CD4-positive, alpha-beta T cell treated with Interleukin-1 beta for 1 hour (primary cell): ENCODE data around the gene HOXC6.

Experiments
- DNase-seq, 2 donors: peaks; one replicate each; pipeline ENCODE4 v3.0.0-alpha.2; 2020 to 2022

The HOXC6 gene

DNA sequence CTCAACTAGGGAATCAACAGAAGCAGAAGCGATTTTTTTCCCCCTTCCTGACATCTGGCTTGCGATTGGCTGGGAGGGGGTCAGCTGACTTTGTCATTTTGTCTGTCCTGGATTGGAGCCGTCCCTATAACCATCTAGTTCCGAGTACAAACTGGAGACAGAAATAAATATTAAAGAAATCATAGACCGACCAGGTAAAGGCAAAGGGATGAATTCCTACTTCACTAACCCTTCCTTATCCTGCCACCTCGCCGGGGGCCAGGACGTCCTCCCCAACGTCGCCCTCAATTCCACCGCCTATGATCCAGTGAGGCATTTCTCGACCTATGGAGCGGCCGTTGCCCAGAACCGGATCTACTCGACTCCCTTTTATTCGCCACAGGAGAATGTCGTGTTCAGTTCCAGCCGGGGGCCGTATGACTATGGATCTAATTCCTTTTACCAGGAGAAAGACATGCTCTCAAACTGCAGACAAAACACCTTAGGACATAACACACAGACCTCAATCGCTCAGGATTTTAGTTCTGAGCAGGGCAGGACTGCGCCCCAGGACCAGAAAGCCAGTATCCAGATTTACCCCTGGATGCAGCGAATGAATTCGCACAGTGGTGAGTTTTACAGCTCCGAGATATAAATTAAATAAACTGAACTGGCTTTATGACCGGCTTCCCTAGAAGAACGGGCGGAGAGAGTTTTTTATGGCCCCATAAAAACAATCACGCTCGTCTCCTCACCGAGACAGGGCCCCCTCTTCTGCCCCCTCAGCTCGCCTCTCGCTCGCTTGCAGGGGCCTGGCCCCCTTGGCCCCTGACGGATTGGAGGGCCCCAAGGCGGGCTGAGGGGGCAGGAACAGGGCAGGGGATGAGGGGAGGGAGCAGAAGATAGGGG lies at the start of gene HOXC6:
HOXC6 (plus strand) TSS at position 127 of the 888 bp plus-strand sequence; CDS start at position 209, 82 bp downstream.
- DNase-seq: no peak

DNA sequence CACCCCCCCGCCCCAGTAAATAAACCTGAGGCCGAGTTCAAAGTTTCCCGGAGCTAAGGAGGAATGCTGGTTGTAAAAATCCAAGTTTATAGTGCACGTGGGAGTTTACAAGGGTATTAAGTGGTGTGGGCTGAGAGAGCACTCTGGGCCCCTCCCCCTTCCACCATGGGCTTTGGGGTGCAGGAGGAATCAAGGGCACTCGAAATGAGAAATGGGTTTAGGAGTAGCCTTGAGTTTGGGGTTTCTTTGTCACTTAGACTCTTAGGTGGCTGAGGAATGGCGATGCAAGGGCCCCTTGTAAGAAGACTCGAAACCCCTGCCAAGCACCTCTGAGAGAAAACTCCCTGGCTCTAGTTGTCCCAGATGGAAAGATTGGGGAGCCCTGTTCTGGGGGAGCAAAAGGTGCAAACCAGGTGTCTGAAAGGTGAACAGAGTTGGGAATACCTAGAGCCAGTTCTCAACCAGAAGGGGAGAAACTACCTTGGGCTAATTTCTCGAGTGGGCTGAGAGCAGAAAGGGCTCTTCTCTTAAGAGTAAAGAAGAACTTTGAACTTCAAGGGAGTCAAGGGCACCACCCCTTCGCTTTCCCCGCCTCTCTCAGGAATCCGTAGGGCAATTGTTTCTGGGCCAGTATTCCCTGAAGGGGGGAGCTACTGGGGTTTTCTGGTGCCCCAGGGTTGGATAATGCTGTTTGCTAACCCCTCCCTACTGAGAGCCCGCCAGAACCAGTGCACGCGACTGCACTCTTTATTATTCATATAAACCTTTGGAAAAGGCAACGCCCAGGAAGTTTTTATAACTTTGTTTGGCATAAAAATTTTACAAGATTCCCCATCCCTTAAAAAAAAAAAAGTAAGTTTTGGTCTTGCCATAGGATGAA lies 49.5 kb upstream of the HOXC6 start:
- no peak for DNase-seq

DNA sequence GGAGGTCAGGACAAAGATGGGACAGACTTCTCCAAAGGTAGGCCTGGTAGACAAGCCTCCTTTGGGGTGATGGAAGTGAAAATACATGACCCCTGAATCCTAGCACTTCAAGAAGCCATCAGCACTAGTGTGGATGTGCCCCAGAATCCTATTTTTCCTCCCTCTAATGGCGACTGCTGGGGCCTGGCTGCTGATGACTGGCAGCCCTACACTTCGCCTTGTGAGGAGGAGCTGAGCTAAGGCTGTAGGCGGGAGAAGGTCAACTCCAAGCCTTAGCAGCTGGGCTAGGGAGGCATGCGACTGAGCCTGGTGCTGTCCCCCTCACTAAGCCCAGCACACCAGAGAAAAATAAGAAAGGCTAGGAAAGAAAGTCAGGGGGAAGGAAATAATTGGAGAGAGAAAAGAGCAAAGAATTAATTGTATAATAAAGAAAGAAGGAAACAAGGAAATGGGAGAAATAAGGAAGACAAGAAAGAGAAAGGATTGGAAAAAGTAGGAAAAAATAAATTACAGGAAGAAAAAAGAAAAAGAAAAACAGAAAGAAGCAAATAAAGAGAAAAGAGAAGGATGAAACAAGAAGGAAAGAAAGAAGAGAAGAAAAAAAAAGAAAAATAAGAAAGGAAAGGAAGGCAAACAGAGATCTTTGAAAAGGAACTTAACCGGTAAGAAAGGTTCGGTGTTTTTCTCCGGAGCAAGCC lies 48.0 kb upstream of the HOXC6 start:
- no peak for DNase-seq

DNA sequence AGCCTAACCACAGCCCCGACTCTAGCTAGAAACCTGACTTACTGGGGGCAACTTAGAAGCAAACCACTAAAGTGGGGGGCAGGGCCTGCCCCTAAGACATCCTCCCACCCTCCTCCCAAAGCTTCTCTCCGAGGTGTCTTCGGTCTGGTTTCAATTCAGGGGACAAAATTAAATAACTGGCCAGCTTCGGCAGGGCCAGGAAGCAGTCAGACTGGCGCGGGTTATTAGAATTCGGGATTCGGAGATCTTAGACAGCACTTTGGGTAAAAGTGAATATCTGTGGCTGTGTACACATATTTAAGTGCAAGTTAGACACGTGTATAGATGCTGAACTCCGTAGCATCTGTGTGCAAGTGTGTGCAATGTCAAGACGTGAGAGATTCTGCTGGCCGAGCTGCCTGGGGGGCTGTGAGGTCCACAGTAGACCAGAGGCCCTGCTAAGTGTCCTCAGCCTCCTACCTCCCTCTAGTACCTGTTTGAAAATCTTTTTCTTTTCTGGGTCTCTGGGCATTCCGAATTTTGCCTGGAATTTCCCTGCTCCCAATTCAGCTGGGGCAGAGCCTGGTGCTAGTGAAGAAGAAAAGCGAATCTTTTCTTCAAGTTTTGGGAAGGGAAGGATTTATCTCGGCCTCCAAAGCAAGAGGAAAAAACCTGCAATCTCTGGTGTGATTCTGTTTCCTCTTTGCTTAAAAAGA lies 47.3 kb upstream of the HOXC6 start:
- DNase-seq: no peak

DNA sequence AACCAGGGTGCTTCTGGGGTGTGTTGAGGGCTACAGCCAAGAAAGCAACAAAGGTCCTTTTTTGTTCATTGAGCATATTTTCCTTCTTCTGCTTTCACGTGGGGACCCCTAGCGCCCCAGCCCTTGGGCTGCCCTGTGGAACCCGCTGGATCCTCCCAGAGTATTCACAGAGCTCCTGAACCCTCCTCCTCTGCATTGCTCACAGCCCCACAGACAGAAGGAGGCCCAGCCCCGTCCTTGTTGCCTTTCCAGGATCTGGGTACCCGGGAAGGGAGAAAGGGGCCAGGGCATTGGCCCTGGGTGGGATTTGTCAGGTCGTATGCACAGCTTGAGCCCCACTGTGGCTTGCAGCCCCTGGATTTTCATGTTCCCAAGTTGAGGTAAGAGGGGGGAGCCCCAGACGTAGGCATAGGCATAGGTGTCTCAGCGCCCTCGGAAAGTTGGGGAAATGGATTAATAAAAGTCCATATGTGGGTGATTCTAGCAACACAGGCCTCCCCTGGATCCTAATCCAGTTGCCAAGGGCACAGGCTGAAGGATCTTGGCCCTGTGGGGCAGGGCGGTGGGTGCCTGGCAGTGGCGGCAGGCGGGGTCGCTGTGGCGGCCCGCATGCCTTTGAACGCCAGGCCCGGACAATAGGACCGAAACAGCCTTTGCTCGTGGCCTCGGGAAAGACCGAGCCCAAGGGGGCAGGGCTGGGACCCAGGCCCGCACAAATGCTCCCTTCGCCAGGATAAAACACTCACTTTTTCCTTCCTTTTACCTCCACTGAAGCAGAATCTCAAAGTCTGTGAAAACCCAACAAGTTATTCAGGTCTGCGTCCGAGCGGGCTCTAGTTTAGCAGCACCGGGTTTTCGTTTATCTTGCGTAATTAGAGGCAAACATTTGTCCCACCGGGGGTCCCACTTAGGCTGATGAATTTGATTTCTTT lies 46.3 kb upstream of the HOXC6 start:
- DNase-seq: no peak

DNA sequence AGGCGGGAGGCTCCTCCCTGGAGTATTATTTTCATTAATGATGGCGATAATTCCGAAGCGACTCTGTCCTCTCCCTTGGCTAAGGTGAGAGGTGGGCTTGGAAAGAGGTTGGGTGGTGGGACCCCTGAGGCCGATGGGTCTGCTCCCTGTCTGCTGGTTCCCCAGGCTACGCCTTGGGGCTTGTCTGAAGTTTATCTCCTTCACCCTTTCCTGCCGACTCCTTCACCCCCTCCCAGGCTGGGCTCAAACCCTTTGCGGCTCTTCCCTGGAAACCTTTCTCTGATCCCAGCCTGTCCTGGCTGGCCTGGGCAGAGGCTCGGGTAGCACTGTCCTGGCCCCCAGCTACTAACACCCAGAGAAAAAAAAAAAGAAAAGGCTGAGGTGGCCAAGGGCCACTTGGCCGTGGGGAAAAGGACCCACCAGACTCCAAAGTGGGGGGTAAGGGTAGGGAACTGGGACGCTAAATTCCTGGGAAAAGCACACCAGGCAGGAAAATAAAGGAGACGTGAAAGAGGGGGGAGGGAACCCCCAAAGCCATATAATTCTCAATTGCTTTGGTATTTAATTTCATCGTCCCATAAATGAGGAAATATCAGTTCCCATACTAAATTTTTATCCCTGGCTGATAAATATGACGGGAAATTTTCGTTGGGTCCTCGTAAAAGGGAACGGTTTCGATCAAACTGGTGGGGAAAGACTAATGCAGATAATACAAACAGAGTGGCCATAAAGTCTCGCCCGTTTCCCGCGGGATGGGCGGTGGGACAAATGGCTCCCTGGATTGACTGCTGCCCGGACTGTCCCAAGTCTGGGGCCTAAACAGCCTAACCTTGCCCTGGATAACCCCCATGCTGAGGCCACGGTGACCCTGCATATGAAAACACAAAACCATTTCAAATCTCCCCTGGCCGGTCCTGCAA lies 45.3 kb upstream of the HOXC6 start:
- no peak for DNase-seq

DNA sequence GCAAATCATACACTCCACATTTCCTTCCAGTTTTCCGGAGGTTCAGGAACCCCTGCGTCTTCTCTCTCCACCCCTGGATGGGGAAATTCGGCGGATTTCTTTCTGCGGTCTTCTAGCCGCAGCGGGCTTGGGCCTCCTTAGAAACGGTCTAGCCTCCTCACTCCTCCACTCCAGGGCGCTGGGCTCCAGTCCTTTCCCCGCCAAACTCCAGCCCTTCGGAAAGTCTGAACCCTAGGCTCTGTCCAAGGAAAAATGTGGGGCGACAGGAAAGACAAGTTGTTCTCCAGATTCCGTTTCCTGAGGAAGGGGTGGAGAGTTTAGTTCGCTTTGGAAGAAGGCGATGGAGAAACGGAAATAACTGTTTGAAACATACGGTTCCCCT lies 44.7 kb upstream of the HOXC6 start:
- no peak for DNase-seq

DNA sequence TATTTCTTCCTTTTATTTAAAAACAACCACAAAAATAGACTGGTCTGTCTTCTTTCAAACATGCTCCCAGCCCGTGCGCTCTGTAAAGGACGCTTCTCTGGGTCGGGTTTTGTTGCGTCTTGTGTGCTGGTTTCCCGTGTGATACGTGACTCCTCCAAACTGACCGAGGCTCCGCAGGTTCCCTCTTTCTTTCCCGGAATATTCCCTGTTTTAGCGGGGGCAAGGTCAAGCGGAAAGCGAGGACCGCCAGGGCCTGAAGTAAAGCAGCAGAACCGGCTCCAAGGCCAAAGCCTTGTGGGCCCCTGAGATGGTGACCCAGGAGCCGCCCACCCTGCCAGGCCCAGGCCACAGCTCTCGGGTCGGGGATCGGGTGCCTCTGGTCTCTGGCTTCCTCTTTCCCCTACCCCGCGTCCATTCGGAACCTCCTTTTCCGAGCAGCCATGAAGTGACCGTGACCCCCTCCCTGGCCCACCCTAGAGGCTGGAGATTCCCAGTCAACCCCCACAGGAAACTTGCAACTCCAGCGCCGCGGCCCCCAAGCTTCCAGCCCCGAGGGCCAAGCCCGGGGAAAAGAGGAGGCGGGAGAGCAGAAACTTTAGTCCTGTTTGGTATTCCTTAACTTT lies 44.2 kb upstream of the HOXC6 start:
- DNase-seq: no peak

DNA sequence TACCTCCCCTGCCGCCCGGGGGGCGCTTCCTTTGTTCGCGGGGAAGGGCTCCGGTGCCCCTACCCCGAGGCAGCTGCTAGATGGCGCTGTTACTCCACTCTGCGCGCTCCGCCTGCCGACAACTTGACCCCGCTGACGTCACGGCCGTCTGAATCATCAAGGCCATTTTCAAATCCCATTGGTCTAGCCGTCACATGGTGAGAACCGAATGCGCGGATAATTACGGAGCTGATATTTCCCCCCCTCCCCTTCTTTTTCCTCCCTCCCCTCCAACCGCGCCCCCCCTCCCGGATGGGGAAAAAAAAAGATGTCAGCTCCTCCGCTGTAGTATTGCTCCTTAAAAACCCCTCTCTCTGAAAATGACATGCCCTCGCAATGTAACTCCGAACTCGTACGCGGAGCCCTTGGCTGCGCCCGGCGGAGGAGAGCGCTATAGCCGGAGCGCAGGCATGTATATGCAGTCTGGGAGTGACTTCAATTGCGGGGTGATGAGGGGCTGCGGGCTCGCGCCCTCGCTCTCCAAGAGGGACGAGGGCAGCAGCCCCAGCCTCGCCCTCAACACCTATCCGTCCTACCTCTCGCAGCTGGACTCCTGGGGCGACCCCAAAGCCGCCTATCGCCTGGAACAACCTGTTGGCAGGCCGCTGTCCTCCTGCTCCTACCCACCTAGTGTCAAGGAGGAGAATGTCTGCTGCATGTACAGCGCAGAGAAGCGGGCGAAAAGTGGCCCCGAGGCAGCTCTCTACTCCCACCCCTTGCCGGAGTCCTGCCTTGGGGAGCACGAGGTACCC lies 43.1 kb upstream of the HOXC6 start, which contains the start of gene HOXC10:
HOXC10 (plus strand) TSS at position 246 of the 791 bp plus-strand sequence; CDS start at position 360, 114 bp downstream.
- peak; percentile 71 to 80 for DNase-seq

DNA sequence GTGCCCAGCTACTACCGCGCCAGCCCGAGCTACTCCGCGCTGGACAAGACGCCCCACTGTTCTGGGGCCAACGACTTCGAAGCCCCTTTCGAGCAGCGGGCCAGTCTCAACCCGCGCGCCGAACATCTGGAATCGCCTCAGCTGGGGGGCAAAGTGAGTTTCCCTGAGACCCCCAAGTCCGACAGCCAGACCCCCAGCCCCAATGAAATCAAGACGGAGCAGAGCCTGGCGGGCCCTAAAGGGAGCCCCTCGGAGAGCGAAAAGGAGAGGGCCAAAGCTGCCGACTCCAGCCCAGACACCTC lies 42.6 kb upstream of the HOXC6 start:
- no peak for DNase-seq

DNA sequence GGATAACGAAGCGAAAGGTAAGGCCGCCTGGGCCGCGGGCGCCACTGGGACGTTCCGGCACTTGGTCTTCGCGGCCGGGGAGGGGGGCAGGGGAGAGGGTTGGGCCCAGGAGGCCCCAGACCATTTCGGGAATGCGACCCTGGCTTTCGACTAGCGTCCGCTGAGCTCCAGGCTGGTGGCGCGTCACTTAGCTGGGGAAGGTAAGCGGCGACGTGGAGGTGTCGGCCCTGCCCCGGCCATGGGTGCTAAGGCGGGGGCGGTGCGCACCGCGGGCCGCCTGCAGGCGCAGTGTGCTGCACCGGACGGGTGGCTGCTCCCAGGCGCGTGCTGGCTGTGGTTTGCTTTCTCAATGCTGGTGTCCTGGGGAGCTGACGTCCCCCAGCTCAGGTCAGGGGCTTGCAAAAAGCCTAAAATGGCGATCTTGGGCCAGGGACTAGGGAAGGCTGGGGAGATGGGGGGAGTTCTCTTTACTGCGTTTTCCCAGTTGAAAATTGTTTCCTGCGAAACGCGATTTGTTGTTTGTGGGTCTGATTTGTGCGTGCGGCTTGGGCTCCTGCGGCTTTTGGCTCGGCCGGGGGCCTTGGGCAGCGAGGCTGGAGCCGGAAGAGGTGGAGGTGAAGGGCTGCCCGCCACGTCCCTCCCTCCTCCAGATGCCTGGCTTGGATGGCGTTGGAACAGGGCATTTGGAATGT lies 42.1 kb upstream of the HOXC6 start:
- DNase-seq: no peak

DNA sequence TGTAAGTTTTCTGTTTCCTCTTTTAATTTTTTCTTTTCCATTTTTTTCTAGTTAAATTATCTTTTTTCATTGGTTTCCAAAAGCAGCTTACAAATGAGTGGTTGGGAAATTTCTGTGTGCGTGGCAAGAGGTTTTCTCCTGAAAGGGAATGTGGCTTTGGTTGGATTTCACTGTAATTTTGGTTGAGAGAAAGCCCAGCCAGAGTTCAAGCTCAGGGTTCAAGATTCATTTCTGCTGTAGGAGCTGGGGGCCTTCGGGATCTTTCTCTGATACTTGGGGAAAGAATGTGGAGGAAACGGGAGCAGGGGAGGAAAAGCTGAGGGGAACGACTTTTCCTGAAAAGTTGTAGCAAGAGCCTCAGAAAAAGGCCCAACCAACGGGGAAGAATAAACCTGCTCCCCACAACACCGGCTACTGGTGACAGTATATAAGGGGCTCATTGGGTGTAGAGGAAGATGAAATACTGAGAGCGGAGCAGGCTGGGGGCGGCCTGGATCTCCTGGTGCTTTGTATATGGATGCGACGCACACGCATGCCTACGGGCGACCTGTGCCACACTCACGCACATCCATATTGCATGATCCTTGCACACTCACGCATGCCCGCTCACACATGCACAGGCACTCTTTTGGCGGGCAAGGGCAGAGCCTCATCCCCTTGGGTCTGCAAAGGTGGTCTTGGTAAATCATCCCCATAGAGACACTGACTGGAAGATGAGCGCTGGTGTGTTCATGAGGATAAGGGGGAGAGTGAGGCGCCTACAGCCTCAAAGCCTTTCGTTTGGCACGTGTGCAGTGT lies 41.4 kb upstream of the HOXC6 start:
- DNase-seq: no peak

DNA sequence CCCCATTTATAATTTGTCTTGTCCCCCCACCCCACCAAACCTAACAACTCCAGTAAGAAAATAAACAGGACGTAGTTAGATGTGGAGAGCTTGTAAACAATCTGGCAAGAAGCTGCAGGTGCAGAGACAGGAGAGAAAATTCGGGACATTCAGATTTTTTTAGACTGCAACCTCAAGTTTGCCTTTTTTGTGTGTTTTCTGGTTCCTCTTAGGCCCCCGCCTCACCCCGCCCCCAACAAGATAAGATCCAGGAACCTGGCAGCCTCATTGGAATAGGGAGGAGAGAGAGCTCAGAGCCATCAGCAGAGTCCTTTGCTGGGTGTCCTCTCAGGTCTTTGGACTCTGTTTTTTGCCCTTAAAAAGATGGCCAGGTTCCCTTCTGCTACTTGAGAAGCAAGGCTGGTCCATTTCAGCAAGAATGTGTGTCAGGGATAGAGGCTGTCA lies 40.4 kb upstream of the HOXC6 start:
- no peak for DNase-seq

DNA sequence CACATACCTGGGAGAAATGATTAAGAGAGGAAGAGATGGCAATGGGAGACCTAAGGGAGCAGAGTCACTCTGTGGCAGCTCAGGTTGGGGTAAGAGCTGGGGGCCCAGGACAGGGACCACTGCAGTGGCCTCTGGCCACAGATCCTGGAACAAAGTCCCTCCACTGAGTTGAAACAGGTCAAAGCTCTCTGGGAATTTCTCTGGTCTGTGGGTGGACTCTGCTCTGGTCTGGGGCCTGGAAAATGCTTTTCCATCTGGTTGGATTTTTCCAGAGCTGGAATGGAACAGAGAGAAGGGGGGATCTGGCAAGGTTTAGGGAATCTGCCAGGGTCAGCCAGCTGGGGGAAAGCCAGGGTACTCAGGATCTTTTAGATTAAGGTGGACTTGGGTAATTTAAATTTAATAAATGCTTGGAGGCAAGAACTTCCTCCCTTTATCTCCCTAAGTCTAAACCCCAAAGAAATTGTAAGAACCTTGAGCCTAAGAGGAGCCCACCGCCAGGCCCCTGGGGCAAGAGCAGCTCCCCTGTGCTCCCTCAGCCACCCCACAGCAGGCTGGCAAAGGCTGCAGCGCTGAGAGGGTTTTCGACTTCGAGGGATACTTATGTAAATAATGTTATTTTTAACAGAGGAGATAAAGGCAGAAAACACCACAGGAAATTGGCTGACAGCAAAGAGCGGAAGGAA lies 39.6 kb upstream of the HOXC6 start:
- DNase-seq: no peak

DNA sequence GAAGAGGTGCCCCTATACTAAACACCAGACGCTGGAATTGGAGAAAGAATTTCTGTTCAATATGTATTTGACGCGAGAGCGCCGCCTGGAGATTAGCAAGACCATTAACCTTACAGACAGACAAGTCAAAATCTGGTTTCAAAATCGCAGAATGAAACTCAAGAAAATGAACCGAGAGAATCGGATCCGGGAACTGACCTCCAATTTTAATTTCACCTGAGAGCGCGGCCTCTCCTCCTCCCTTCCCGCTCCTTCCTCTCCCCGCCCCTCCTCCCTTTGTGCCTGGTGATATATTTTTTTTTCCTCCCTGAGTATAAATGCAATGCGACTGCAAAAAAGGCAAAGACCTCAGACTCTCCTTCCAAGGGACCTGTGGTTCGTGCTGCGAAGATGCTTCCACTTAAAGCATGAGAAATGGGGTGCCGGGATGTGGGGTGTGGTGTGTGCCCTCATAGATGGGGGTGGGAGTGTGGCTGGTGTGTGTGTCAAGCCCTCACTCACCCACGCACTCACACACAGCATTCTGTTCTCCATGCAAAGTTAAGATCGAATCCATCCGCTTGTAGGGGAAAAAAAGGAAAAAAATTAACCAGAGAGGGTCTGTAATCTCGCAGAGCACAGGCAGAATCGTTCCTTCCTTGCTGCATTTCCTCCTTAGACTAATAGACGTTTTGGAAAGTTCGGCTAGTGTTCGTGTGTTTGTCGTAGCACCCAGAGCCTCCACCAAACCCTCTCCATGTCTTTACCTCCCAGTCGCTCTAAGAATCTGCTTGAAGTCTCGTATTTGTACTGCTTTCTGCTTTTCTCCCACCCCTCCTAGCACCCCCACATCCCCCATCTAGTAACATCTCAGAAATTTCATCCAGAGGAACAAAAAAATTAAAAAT lies 38.8 kb upstream of the HOXC6 start:
- DNase-seq: peak in 1 of 2 donors; percentile 42
